SK-N-SH treated with all-trans-retinoic acid at 6 μM for 48 hours (cell line): ENCODE data around the gene SEPHS1.

Experiments
- ARNTL ChIP-seq: fragments of 450-650 bp; formaldehyde crosslinking; IDR thresholded peaks from 2 replicates; pipeline ENCODE4 v1.5.0; 2020; ENCODE audit warnings: low read depth, mild to moderate bottlenecking, moderate library complexity, borderline replicate concordance
- CSDC2 ChIP-seq: fragments of 250-450 bp; sonication (Bioruptor Pico); IDR thresholded peaks from 2 replicates; pipeline ENCODE4 v1.5.0; 2020; ENCODE audit warnings: mild to moderate bottlenecking, moderate library complexity
- ESRRG ChIP-seq: fragments of 250-450 bp; sonication (Bioruptor Pico); IDR thresholded peaks from 2 replicates; pipeline ENCODE4 v1.6.1; 2021; ENCODE audit warnings: mild to moderate bottlenecking
- GLIS3 ChIP-seq: fragments of 250-450 bp; sonication (Bioruptor Pico); IDR thresholded peaks from 2 replicates; pipeline ENCODE4 v1.5.0; 2020; ENCODE audit warnings: mild to moderate bottlenecking, moderate library complexity
- POU6F1 ChIP-seq: fragments of 250-450 bp; sonication (Bioruptor Pico); IDR thresholded peaks from 2 replicates; pipeline ENCODE4 v1.8.0; 2021; ENCODE audit warnings: low read depth, mild to moderate bottlenecking, moderate library complexity, borderline replicate concordance
- RARB ChIP-seq: fragments of 250-450 bp; sonication (Bioruptor Pico); IDR thresholded peaks from 2 replicates; pipeline ENCODE4 v1.8.0; 2021; ENCODE audit warnings: mild to moderate bottlenecking, moderate library complexity
- SNAI2 ChIP-seq: fragments of 250-450 bp; sonication (Bioruptor Pico); IDR thresholded peaks from 2 replicates; pipeline ENCODE4 v1.5.0; 2020; ENCODE audit warnings: mild to moderate bottlenecking, moderate library complexity
- ZFP3 ChIP-seq: fragments of 250-450 bp; sonication (Bioruptor Pico); IDR thresholded peaks from 2 replicates; pipeline ENCODE4 v1.5.0; 2020; ENCODE audit warnings: mild to moderate bottlenecking, moderate library complexity
- ZFP30 ChIP-seq: fragments of 450-650 bp; formaldehyde crosslinking; IDR thresholded peaks from 2 replicates; pipeline ENCODE4 v1.5.0; 2022; ENCODE audit warnings: mild to moderate bottlenecking, moderate library complexity
- ZNF8 ChIP-seq: fragments of 450-650 bp; formaldehyde crosslinking; IDR thresholded peaks from 2 replicates; pipeline ENCODE4 v1.5.0; 2020; ENCODE audit warnings: mild to moderate bottlenecking, moderate library complexity
- TF ChIP-seq, protein P1 (sequence below): fragments of 250-450 bp; sonication (Bioruptor Pico); IDR thresholded peaks from 2 replicates; pipeline ENCODE4 v1.5.1; 2020; ENCODE audit warnings: low read depth, mild to moderate bottlenecking, moderate library complexity
- TF ChIP-seq, protein P2 (sequence below): fragments of 250-450 bp; sonication (Bioruptor Pico); IDR thresholded peaks from 2 replicates; pipeline ENCODE4 v1.8.0; 2020; ENCODE audit warnings: mild to moderate bottlenecking, moderate library complexity, borderline replicate concordance
- TF ChIP-seq, protein P3 (sequence below): fragments of 250-450 bp; sonication (Bioruptor Pico); IDR thresholded peaks from 2 replicates; pipeline ENCODE4 v1.5.1; 2021; ENCODE audit warnings: mild to moderate bottlenecking, moderate library complexity

DNA sequence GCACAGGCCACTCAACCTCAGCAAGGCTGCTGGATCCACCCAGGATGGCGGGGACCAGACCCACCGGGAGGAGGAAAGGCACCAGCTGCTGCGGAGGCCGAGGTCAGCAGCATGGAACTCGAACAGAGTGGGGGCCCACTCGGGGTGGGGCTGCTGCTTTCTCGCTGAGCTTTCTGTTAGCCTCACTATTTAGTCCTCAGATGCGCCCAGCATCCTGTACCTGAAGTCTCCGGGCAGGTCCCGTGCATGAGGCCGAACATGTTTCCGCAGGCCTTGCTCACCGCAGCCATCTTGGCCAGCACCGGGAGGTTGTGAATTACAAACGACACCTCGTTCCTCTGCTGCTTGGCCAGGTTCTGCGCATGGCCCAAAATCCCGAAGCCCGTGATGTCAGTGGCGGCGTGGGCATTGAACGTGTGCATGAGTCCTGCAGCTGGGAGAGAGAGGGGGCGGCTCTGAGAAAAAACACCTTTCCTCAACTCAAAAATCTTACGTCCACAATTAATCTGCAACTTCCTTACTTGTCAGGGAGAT is 25.4 kb downstream of the SEPHS1 start:
- TF ChIP-seq, protein P1, sequence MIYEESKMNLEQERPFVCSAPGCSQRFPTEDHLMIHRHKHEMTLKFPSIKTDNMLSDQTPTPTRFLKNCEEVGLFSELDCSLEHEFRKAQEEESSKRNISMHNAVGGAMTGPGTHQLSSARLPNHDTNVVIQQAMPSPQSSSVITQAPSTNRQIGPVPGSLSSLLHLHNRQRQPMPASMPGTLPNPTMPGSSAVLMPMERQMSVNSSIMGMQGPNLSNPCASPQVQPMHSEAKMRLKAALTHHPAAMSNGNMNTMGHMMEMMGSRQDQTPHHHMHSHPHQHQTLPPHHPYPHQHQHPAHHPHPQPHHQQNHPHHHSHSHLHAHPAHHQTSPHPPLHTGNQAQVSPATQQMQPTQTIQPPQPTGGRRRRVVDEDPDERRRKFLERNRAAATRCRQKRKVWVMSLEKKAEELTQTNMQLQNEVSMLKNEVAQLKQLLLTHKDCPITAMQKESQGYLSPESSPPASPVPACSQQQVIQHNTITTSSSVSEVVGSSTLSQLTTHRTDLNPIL: no peak
- TF ChIP-seq POU6F1 (CRISPR knock-in tag) (no peak), ZFP3 (CRISPR knock-in tag) (no peak), ZNF8 (CRISPR knock-in tag) (no peak), CSDC2 (CRISPR knock-in tag) (no peak), ESRRG (CRISPR knock-in tag) (no peak), RARB (CRISPR knock-in tag) (no peak), ZFP30 (CRISPR knock-in tag) (no peak), SNAI2 (CRISPR knock-in tag) (no peak), ARNTL (no peak), GLIS3 (CRISPR knock-in tag) (no peak)
- TF ChIP-seq, protein P2, sequence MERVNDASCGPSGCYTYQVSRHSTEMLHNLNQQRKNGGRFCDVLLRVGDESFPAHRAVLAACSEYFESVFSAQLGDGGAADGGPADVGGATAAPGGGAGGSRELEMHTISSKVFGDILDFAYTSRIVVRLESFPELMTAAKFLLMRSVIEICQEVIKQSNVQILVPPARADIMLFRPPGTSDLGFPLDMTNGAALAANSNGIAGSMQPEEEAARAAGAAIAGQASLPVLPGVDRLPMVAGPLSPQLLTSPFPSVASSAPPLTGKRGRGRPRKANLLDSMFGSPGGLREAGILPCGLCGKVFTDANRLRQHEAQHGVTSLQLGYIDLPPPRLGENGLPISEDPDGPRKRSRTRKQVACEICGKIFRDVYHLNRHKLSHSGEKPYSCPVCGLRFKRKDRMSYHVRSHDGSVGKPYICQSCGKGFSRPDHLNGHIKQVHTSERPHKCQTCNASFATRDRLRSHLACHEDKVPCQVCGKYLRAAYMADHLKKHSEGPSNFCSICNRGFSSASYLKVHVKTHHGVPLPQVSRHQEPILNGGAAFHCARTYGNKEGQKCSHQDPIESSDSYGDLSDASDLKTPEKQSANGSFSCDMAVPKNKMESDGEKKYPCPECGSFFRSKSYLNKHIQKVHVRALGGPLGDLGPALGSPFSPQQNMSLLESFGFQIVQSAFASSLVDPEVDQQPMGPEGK (CRISPR knock-in tag): no peak
- TF ChIP-seq, protein P3, sequence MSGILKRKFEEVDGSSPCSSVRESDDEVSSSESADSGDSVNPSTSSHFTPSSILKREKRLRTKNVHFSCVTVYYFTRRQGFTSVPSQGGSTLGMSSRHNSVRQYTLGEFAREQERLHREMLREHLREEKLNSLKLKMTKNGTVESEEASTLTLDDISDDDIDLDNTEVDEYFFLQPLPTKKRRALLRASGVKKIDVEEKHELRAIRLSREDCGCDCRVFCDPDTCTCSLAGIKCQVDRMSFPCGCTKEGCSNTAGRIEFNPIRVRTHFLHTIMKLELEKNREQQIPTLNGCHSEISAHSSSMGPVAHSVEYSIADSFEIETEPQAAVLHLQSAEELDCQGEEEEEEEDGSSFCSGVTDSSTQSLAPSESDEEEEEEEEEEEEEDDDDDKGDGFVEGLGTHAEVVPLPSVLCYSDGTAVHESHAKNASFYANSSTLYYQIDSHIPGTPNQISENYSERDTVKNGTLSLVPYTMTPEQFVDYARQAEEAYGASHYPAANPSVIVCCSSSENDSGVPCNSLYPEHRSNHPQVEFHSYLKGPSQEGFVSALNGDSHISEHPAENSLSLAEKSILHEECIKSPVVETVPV (CRISPR knock-in tag): no peak
